NCI-H1436 treated with DMSO at 0.1 percent for 48 hours (cell line): Measurements from ENCODE around the gene PAOX.

Source experiments
- DNase-seq: peaks from one replicate; lab custom pipeline; 2025; lab: John Stamatoyannopoulos, UW

Gene PAOX

DNA sequence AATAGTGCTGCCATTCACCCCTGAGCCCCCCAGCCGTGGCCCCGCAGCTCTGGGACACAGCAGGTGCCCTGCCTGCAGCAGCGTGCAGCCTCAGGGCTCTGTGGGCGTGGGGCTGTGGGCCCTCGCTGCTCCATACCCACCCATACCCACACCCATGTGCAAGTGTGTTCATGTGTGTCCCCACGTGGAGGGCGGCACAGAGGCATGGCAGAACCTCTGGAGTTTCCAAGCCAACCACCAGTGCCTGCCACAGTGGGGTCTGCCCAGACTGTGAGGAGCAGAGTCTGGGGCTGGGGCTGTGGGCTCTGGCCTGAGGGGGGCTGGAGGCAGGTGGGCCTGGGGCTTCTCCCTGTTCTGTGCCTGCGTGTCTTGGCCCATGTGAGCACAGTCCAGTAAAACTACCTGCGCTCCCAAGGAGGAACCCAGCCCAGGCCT lies 29.5 kb upstream of the PAOX start:
- no peak for DNase-seq

DNA sequence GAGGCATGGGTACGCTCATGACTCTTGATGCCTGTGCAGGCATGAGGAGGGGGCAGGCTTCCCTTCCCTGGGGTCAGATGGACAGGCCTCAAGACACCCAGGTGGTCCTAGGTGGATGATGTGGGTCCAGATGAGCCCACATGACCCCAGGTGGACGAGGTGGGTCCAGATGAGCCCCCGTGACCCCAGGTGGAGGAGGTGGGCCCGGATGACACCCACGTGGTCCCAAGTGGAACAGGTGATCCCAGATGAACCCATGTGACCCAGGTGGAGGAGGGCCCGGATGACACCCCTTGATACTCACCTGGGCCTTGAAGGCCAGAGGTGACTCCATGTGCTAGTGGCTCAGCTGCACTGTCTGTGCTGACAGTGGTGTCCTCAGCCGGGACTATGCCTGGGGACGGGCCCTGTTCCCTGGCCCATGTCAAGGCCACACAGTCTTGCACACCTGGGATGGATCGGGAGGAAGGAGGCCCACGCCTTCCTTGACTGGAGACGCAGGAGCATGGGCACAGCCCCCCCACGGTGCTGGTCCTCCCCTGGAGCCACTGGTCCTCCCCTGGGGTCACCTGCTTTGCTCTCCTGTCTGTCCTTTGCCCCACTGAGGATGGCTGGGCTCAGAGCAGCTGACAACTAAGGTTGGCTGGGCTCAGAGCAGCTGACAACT lies 28.6 kb upstream of the PAOX start:
- no peak for DNase-seq

DNA sequence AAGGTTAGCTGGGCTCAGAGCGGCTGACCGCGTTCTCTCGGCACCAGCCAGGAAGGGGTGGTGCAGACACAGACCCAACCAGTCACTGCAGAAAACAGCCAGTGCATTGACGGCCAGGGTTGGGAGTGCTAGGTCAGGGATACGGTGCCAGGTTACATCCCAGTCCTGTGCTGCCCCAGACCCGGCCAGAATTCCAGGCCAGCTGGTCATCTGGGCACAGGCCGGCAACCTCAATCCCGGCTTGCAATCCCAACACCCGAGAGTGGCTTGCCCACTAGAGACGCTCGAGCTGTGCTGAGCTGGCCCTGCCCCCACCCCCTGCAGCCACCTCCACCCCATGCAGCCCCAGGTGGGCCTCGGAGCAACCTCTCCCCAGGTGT lies 28.1 kb upstream of the PAOX start:
- DNase-seq = no peak

DNA sequence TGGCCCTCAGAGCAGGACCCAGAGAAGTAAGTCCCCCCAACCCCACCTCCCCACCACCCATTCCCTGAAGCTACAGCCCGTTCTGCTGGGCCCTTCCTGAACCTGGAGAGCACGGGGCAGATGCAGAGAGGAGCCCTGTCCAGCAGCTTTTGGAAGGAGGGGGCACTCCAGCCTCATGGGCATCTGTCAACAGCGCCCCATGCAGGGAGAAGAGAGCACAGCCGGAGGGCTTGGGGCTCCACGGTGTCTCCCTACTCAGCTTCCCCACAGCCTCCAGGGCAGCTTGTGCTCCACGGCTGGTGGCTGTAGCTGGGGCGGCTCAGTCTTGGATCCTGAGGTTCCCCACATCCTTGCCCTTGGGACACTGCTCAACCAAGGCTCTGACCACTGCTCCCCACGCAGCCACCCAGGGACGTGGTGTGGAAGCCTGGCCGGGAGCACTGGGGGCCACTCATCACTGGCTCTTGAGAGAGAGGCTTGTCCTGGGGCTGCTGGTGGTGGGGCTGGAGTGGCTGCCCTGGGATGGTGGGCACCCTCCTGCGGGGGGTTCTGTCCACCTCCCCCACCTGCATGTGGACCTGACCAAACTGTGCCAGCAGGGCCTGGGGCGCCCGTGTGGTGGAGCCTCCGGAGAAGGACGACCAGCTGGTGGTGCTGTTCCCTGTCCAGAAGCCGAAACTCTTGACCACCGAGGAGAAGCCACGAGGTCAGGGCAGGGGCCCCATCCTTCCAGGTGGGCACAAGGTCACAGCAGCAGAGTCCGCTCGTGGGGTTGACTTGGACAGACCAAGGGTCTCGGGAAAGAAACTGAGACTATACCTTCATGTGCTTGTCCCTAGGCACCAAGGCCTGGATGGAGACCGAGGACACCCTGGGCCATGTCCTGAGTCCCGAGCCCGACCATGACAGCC lies 27.4 kb upstream of the PAOX start:
- DNase-seq = no peak

DNA sequence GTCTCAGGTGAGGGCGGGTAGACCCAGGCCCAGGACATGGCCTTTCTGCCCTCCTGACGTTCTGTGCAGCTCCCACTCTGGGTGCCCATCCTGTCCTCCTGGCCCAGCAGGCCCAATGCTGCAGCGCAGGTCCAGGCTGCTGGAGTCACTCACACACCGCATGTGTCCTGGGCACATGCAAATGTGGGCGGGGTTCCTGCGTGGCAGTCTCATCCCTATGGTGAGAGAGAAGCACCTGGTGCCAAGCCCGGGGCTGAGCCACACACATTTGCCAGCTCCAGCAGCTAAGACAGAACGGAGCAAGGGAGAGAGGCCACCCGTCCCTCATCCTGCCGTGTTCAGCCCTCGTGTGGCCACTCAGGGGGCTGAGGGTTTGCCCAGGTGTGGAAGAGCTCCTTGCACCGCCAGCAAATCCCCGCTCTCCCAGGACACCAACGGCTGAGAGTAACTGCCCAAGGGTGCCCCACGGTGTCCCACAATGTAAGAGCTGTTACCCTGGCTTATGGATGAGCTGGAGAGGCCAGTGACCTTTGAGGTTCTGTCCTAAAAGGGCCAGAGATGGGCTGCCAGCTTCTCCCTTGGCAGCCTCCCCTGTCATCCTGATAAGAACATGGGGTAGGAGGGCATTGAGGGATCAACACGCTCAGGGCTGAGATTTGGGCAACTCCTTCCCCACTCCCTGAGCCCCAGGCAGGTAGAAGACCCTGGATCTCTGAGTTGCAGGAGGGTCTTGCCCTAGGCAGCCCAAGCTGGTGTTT lies 25.7 kb upstream of the PAOX start:
- no peak for DNase-seq

DNA sequence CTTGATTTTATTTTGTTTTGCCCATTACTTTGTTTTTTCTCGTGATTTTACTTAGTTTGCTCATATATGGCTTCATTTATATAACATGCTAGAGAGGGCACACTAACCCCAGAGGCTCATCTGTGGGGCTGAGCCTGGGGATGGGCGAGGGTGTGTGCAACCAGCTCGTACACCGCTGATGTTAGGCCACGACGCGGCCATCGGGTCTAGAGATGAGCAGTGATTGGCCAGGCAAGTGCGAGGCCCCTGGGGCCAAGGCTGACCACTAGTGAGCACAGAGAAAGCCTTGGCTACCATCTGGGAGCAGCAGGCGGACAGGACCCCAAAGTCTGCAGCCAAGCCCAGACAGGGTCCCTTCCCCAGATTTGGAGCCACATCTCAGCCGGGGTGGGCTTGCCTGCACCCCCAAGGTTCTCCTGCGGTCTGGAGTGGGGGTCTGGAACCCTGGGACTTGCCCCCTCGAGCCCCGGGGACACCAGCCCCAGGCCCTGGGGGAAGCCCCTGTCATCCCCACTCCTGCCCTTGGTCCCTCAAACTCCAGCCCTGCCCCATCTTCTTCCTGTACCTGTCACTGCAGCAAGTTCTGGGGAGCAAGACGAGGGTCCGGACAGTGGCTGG lies 25.0 kb upstream of the PAOX start:
- DNase-seq = no peak

DNA sequence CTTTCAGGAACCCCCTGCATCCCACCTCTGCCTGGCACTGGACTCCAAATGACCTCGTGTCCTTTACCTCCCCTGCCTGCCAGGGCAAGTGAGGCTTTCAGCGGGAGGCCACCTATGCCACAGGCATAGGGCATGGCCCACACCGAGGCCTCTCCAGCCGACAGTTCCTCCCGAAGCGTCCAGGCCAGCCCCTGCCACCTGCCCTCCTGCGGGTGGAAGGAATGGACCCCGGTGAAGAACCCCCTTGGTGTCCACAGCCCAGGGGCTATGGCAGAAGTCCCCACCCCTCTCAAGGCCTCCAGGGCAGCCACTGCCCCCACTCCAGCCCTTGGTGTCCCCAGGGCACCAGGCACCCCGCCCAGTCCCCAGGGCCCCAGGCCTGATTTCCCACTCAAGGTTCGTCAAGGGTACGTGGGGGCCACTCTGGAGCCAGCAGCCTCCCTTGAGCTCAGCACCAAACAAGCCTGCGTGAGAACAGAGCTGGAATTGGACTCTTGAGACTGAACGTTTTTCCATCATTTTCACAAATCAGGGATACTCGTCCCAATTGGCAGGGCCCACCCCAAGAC lies 24.3 kb upstream of the PAOX start:
- no peak for DNase-seq

DNA sequence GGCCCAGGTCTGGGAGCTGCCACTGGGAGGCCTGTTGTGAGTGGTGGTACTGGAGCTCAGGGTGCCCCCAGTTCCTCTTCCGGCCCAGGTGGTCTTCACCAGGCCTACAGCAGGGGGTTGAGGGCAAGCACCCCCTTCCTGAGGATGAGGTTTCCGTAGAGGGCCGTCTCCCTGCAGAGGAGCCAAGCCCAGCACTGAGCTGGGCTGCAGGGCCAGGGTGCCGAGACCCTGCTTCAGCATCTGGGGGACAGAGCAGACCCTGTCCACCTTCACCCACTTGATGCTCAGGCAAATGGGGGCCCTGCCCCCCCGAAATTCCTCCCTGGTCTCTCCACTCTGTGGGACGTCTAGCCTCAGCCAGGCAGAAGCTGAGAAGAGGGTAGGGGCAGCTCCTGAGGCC lies 23.8 kb upstream of the PAOX start:
- no peak for DNase-seq

DNA sequence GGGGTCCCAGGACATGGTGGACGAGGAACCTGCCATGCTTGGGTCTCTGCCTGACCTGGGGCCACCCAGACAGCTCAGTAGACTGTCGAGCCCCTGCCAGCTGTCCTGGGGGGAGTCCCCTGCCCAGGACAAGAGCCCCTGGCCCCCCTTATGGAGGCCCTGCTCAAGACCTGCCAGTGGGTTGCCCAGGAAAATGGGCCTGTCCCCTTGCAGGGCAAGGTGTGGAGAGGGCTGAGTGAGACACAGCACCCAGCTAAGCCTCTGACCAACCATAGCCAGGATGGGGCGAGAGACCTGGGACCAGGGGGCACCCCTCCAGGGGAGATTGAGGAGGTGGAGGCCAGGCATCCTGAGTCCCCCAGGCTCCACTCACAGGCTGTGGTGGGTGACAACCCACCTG lies 23.1 kb upstream of the PAOX start:
- DNase-seq = no peak

DNA sequence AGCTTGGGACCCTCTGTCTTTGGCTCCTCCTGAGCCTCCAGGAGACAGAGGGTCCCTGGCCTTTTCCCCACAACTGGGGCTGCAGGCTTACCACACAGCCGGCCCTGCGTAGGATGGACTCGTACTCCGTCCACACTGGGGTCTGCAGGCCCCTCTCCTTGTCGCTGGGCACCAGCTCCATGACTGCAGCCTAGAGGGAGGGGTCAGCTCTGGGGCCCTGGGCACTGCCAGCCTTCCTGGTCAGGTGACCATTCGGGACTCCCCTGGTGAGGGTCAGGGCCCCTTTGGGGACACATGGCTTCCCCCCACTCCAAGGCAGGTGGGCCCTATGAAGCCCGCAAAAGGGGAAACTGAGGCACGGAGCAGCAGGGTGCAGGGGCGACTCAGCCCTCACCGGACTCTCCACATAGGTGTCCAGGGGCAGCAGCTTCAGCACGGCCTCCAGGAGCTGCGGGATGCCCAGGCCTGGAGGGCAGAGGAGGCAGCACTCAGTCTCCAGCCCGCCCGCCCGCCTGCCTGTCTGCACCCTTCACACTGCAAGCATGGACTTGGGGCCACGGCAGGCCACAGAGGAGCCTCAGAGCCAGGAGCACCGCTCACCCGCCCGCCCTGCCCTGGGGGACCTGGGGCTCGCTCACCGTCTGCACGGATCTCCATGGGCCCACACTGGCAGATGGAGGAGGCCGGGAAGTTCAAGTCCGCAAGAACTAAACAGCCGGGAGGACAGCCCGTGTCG lies 22.3 kb upstream of the PAOX start:
- DNase-seq = no peak

DNA sequence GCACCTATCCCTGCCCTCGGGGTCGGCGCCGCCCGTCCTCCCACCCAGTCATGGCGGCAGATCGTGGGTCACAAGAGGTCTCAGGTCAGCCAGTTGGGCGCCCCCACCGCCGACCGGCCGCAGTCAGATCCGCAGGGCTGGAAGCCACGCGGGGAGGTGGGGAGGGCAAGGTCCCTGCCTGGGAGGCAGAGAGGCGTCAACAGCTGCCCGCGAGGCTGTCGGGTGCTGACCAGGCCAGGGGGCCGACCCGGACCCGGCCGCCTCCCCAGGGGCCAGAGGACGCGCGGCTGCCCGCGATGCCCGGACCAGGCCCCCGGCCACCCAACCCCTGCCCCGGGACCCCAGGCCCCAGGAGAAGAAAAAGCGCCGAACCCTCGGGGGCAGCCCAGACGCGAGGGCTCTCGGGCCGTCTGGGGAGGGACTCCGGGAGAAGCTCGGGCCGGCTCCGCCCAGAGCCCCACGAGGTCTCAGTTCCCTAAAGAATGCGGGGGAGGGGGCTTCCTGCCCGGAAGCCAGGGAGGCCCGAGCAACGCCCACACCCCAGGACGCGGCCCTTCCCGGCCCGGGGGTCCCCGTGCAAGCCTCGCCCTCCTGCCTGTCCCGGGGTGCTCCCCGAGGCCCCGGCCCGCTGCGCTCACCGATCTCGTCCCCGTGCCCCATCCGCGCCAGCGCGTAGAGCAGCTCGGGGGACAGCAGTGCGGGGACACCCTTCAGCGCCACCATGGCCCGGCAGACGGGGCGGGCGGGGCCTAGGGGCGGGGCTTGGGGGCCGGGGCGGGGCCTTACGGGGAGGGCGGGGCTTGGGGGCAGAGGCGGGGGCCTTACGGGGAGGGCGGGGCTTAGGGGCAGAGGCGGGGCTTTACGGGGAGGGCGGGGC lies 21.5 kb upstream of the PAOX start, which contains the start of gene FUOM:
FUOM (minus strand) TSS at position 735 of the 877 bp plus-strand sequence; CDS start at position 723, 12 bp downstream.
- DNase-seq = no peak

DNA sequence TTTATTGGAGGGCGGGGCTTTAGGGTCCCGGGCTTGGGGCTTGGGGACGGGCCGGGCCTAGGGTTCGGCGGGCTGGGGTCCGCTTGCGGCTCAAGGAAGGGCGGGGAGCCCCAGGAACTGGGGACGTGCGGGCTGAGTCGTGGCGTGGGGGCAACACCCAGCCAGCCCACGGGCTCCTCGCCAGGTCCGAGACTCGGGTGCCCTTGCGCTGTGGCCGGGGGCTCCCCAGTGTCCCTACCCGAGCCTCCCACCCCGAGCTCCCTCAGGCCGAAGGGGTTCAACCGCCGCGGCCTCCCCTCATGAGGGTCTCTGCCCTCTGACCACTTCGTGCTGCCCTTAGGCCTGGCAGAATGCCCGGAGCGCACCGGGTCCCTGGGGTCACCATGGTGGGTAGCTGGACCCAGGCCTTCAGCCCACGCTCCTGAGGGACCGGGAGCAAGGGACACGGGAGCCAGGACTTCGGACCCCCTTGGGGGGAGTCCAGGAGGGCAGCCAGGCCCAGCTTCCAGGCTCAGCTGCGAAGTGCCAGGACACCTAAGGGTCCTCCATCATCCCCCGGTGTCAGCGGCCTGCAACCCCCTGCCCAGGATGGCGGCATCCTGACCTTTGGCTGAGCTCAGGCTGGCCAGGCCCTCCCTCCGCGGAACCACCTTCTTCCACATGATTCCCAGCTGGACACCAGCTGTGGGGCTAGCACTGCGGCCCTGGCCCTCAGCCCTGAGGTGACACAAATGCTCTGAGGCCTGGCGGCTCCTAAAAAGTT lies 20.7 kb upstream of the PAOX start:
- no peak for DNase-seq

DNA sequence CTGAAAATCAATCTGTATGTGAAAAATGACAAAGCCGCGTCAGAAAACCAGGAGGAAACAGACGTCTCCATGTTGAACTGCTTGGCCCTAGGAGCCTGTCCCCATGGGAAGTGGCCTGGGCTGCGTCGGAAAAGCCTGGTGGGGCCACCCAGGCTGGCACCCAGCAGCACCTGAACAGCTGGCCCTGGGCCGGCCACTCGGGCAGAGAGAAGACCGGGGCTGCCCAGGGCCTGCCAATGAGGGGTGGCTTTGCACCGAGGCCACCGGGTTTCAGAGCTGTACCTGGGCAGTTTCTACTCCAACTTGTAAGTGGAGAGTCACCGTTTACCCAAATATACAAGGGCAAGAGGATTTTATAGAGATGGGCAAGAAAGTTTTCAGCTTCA lies 20.1 kb upstream of the PAOX start:
- no peak for DNase-seq

DNA sequence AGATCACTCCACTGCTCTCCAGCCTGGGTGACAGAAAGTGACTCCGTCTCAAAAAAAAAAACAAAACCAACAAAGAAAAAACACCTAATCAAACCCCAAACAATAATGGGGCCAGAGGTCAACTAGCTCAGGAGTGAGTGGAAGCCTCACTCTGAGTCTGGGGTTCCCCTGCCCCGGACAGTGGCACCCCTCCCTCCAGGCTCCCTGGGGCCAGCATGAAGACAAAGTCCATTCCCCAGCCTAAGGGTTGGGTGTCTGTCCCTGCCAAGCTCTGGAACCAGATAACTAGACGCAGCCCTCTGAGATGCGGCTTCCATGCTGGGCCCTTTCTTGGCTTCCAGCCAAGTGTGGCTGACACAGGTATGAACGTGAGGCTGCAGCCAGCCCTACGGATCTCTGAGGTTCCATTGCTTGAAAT lies 19.5 kb upstream of the PAOX start:
- no peak for DNase-seq

DNA sequence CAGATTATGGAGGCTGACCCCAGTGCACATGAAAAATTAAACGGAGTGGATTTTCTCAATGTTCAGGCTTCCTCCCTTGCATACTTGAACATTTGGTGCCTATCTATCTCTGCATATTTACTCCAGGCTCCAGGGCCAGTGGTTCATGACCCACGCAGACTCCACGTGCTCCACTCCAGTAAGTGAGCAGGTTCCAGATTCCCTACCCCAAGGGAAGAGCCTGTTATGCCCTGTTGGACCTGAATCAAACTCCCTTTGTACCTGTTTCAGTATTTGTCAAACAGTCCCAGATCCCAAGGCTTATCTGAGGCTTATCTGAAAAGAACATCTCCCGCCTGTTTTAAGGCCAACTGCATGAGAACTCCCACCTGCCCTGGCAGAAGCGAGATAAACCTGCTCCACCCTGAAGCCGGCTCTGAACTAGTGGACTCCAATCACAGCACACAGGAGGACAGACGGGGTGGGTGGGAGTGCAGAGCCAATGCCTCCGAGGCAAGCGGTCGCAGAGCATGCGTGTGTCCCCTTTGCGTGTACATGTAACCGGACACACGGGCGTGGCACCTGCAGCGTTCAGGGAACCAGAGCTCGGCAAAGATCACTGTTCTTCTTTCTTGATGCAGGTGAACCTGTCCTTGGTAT lies 19.0 kb upstream of the PAOX start:
- DNase-seq = no peak

DNA sequence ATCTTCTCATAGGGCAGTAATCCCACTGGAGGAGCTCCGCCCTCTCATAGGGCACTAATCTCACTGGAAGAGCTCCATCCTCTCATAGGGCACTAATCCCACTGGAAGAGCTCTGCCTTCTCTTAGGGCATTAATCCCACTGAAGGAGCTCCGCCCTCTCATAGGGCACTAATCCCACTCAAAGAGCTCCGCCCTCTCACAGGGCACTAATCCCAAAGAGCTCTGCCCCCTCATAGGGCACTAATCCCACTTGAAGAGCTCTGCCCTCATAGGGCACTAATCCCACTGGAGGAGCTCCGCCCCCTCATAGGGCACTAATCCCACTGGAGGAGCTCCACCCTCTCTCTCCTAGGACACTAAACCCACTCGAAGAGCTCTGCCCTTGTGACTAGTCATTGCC lies 17.8 kb upstream of the PAOX start:
- DNase-seq = no peak

DNA sequence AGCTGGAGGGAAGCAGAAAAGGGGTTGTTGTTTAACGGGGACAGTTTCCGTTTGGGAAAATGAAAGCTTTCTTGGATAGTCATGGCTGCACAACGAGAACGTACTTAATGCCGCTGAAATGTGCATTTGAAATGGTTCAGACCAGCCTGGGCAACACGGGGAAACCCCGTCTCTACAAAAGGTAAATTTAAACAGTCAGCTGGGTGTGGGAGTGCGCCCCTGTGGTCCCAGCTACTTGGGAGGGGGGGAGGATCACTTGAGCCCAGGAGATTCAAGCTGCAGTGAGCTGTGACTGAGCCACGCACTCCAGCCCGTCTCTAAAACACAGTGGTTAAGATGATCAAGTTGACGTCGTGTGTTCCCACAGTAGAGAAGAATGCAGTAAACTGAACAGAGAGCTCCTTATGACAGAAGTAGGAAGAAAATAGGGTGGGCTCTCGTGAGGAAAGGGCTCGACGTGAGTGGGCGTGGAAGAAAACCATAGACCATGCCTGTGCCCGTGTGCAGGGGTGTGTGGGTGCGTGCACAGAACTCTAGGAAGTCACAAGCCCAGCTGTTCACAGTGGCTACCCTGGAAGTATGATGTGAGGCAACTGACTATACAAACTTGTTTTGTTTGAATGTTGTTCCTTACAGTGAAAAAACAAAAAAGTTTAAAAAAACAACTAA lies 17.2 kb upstream of the PAOX start:
- DNase-seq = no peak

DNA sequence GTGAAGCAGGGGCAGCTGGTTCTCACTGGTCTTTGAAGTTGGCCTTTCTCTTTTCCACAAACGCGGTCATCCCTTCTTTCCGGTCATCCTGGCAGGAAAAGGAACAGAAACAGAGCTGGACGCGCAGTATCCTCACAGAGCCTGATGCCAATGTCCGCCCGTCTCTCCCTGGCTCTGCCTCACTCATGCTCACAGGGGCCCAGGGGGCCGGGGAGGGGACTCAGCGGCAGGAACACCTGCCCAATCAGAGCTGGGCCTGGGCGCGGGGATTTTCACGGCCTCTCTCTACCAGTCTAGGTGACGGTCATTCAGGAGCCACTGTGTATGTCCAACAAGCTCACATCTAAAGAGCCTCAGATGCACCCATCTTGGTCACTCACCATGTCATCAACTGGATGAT lies 16.2 kb upstream of the PAOX start:
- no peak for DNase-seq
